Measurements from ENCODE around the gene EHD3. TPM values are rescaled to one million over a fixed set of nuclear protein-coding genes. Genes with fewer than 3 reads are reported as not detected.

Gene EHD3
- total RNA-seq (2021; fragmentation: NEBNext Ultra II Directional; extraction: Animal tissue kit (Norgen Biotek cat#: 25700)) (12.0 TPM in 2 replicates), polyA plus RNA-seq (2011; rRNA removed) (9.3 and 10.2 TPM in 2 replicates), polyA minus RNA-seq (2011; rRNA and poly(A)+ RNA removed) (15.0 and 18.2 TPM in 2 replicates)
- 10.8 TPM for polyA plus RNA-seq (2011; cell fraction: cytosol; rRNA removed)
- 8.1 TPM for polyA plus RNA-seq (2011; cell fraction: nucleus; rRNA removed)
- 9.2 to 9.9 TPM (median 9.7 TPM) in 4 replicates for polyA plus RNA-seq (2012, experiment 1 of 2)
- polyA plus RNA-seq (2012, experiment 2 of 2), result 7.2 TPM
- polyA plus RNA-seq (2013, experiment 1 of 2), result 4.8 TPM
- 4.9 TPM for polyA plus RNA-seq (2013, experiment 2 of 2)
- polyA minus RNA-seq (2011; cell fraction: cytosol; rRNA and poly(A)+ RNA removed), result 8.7 TPM
- 8.3 TPM for polyA minus RNA-seq (2011; cell fraction: nucleus; rRNA and poly(A)+ RNA removed)
- long read RNA-seq, experiment 1, full-length matches to known transcripts, result 3 of 17 reads
- long read RNA-seq, experiment 1, partial matches to known transcripts, result 14 of 17 reads
- long read RNA-seq, experiment 1, other reads (novel, unspliced or antisense), result 0 of 17 reads
- long read RNA-seq, experiment 2, result 0 reads

GRCh38 chr2:31233741-31234682 is at the start of gene EHD3:
Gene EHD3 (plus strand): TSS chr2:31234152. CDS start chr2:31234622, 470 bp downstream.
- peaks cover 5% of the 10 kb centered on the region; the same call in 1 of the 2 replicates for H3K23me2 ChIP-seq (ENCODE audit: low read depth, low read length)
- H3K9me3 ChIP-seq (ENCODE audit: insufficient read depth in 2 of 2, low read depth in 1 of 2, low read length in 1 of 2), result no peaks in the 10 kb centered on the region
- no peak within 1 kb of the TSS for H2BK5ac ChIP-seq (ENCODE audit: low read depth, low read length)
- H4K20me1 ChIP-seq (replicated peaks in 1 of 2; ENCODE audit: control insufficient read depth in 1 of 2, insufficient read depth in 2 of 2, low read length in 2 of 2), result peaks cover 0 to 1% of the 10 kb centered on the region in 2 experiments
- WGBS, 2 experiments (ENCODE audit: extremely low coverage in 1 of 2, insufficient coverage in 1 of 2, insufficient read length in 1 of 2, insufficient replicate concordance in 2 of 2, low coverage in 1 of 2, low lambda C conversion rate in 2 of 2, missing lambda C conversion rate in 1 of 2), result 2% methylated on average over 64 of the region's 74 CpGs; no CpG with 5 or more reads in 1 of the 2 experiments
- H3K27me3 ChIP-seq (replicated peaks in 1 of 4; ENCODE audit: control insufficient read depth in 3 of 4, extremely low read depth in 1 of 4, insufficient read depth in 3 of 4, low read length in 3 of 4), result peaks cover 0 to 8% (median 5%) of the 10 kb centered on the region in 4 experiments; a peak in 4 of 7 replicates
- FAIRE-seq, result peak; percentile 19
- ChIA-PET CTCF (ENCODE audit: partially characterized antibody) (interaction anchor here (0.7 to 3.3 kb wide), 19 partner anchors 9 to 1005 kb away, joined by 3 to 30 read pairs (median 3); no protein-coding TSS in a partner anchor), POLR2A (ENCODE audit: partially characterized antibody) (interaction anchor here (0.6 to 1.9 kb wide), 5 partner anchors 15 to 300 kb away, joined by 3 to 10 read pairs (median 3); no protein-coding TSS in a partner anchor)
- no peak within 1 kb of the TSS for H2BK120ac ChIP-seq (replicated peaks; ENCODE audit: low read depth, low read length)
- peak; percentile 94 to 95 for DNase-seq (ENCODE audit: low read depth in 1 of 2, low spot score in 2 of 2)
- H3K4me1 ChIP-seq (replicated peaks in 1 of 4; ENCODE audit: control insufficient read depth in 3 of 4, insufficient read depth in 4 of 4, low read length in 3 of 4), result peaks cover 4 to 6% (median 4%) of the 10 kb centered on the region in 4 experiments; a peak in 5 of 7 replicates
- H3K27ac ChIP-seq (ENCODE audit: low read depth, low read length), result no peak within 1 kb of the TSS
- no peak within 1 kb of the TSS for H4K5ac ChIP-seq (ENCODE audit: insufficient read length, low read depth, low read length)
- H3K79me1 ChIP-seq (ENCODE audit: low read depth, low read length), result no peaks in the 10 kb centered on the region
- H3K79me2 ChIP-seq (ENCODE audit: control insufficient read depth in 1 of 2, insufficient read depth in 2 of 2, low read length in 2 of 2), result no peaks in the 10 kb centered on the region
- H3K23ac ChIP-seq (ENCODE audit: insufficient read length), result no peak within 1 kb of the TSS
- H2BK15ac ChIP-seq (ENCODE audit: low read length), result no peak within 1 kb of the TSS
- no peaks in the 10 kb centered on the region for H3K36me3 ChIP-seq (ENCODE audit: control insufficient read depth in 2 of 4, insufficient read depth in 4 of 4, low read length in 3 of 4)
- no peak within 1 kb of the TSS for H2BK12ac ChIP-seq (ENCODE audit: low read depth, low read length)
- H2BK20ac ChIP-seq (ENCODE audit: low read length), result no peak within 1 kb of the TSS
- 0 out of 2 replicates have a peak within 1 kb of the TSS, but pooled peaks have one; percentile 52 for H3K18ac ChIP-seq (ENCODE audit: extremely low read depth, low read length)
- H3K14ac ChIP-seq (ENCODE audit: insufficient read length), result no peak within 1 kb of the TSS
- no peak within 1 kb of the TSS for H4K91ac ChIP-seq (replicated peaks; ENCODE audit: insufficient read length, low read length)
- H3K4ac ChIP-seq (replicated peaks; ENCODE audit: insufficient read length, low read depth, low read length), result no peak within 1 kb of the TSS
- H3K9ac ChIP-seq (replicated peaks in 1 of 4; ENCODE audit: extremely low read depth in 1 of 4, low read depth in 3 of 4, low read length in 3 of 4), result peak within 1 kb of the TSS in 2 of 4 experiments; percentile 9 to 30; a peak in 4 of 7 replicates
- peak within 1 kb of the TSS; percentile 54 to 84 (median 70) for H3K4me3 ChIP-seq (ENCODE audit: extremely low read depth in 1 of 4, insufficient read depth in 2 of 4, low read depth in 3 of 4, low read length in 4 of 4)
- H2AFZ ChIP-seq (ENCODE audit: low read length), result peak within 1 kb of the TSS; percentile 76
- no peak within 1 kb of the TSS for H3K56ac ChIP-seq (replicated peaks; ENCODE audit: insufficient read length, low read depth, low read length)
- peak within 1 kb of the TSS; percentile 88 to 91 for H3K4me2 ChIP-seq (ENCODE audit: insufficient read depth in 1 of 2, low read depth in 2 of 2, low read length in 2 of 2)
- peak within 1 kb of the TSS; percentile 91 for H4K8ac ChIP-seq (ENCODE audit: extremely low read depth, insufficient read depth, low read length)
- no peak within 1 kb of the TSS for H2AK5ac ChIP-seq (ENCODE audit: low read depth, low read length)
- peak; percentile 57 to 63 for TF ChIP-seq RAD21 (IDR thresholded peaks at IDR 0.05 in 1 of 2, conservative IDR thresholded peaks at IDR 0.05 in 1 of 2; ENCODE audit: low read depth in 2 of 2, low read length in 2 of 2)
- peak; percentile 69 to 91 (median 84) for TF ChIP-seq CTCF (IDR thresholded peaks at IDR 0.05; ENCODE audit: control extremely low read depth in 1 of 3, insufficient read depth in 1 of 3, low read depth in 1 of 3, low read length in 3 of 3)
- no peak for TF ChIP-seq FOSL1 (IDR thresholded peaks at IDR 0.05; ENCODE audit: insufficient read depth, low read depth, low read length)
- 0 out of 2 replicates have a peak, but pooled peaks have one; percentile 35 for TF ChIP-seq GTF2F1 (IDR thresholded peaks at IDR 0.05; ENCODE audit: borderline replicate concordance, low read depth, low read length)

All from H1 (cell line).